A549 (cell line): ENCODE data around the gene ZNF729.

ENCODE experiments used
- CTCF ChIP-seq: fragments of >200 bp; sonication (Bioruptor Twin); formaldehyde crosslinking; IDR thresholded peaks from 3 replicates; pipeline ENCODE4 v1.5.1; 2016
- RAD21 ChIP-seq, 2 experiments: fragments of >200 bp in 1 of 2; sonication (Bioruptor Twin) in 1 of 2; formaldehyde crosslinking in 1 of 2; IDR thresholded peaks in 1 of 2; conservative IDR thresholded peaks in 1 of 2; 2 replicates in 1 of 2; 3 replicates in 1 of 2; pipeline ENCODE4 v1.6.1; 2012 to 2018; ENCODE audit warnings: inconsistent platforms in 1 of 2
- SMC3 ChIP-seq: fragments of >200 bp; sonication (Bioruptor Twin); formaldehyde crosslinking; IDR thresholded peaks from 3 replicates; pipeline ENCODE4 v1.6.1; 2018; ENCODE audit warnings: inconsistent platforms

- TF ChIP-seq SMC3 (no peak), RAD21 (conservative IDR thresholded peaks at IDR 0.05 in 1 of 2, IDR thresholded peaks at IDR 0.05 in 1 of 2) (no peak), CTCF (no peak)
Observed at GRCh38 chr19:22335716-22336115, 49.5 kb downstream of the ZNF729 start.
